Measurements from ENCODE around the gene HNF4A. TPM values are rescaled to one million over a fixed set of nuclear protein-coding genes. Genes with fewer than 3 reads are reported as not detected.

Gene HNF4A
- total and polyA plus RNA-seq, 5 donors from 2014 or later, result not detected

DNA sequence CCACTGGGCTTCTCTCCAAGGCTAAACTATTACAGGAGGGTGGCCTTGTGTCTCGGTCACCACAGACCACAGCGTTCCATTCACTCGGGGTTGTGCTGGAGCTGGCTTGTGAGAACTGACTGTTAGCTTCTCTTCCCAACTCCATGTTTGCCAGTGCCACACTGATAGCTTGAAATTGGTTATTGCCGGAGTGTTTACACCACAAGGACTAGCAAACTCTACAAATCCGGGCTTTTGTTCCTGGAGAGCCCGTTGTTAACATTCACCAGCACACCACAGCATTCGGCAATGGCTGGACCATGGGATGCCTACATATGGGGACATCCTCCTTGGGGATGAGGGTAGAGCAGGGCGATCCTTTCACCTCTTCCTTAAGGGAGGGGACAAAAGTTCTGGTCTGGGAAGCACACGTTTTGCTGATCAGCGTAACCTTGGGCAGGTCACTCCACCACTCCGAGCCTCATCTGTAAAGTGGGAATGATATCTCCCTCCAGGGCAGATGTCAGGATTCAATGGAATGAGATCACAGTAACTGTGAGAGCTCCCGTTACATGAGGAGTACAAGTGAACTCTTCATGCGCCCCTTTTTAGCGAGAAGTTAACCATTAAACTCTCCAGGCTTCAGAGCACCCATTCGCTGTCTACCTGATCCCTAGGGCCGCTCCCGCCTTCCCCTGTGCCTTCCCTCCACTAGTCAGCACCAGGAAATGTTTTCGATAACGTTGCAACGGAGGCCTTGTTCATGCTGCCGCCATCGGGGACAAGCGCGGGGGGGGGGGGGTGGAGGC lies 78.4 kb downstream of the HNF4A start:
- no peaks in the 10 kb centered on the region for H3K4me1 ChIP-seq (ENCODE audit: control insufficient read depth, insufficient read depth, low read length, poor library complexity, severe bottlenecking)
- ATAC-seq (ENCODE audit: low read depth in 2 of 2), result no peak
- no peak overlapping the region for H3K4me3 ChIP-seq (ENCODE audit: low read depth, low read length)
- no peak overlapping the region for H3K27ac Mint-ChIP-seq
- H3K27ac ChIP-seq (ENCODE audit: insufficient read depth, low read length, poor library complexity, severe bottlenecking), result no peak overlapping the region
- no peaks in the 10 kb centered on the region for H3K4me1 Mint-ChIP-seq
- no peak for DNase-seq
- no peaks in the 10 kb centered on the region for H3K9me3 ChIP-seq (ENCODE audit: control insufficient read depth in 2 of 2, low read length in 2 of 2)
- H3K36me3 Mint-ChIP-seq, result no peaks in the 10 kb centered on the region
- no peaks in the 10 kb centered on the region for H3K36me3 ChIP-seq (ENCODE audit: control insufficient read depth, insufficient read depth, low read length)
- H3K4me3 Mint-ChIP-seq, result no peak overlapping the region
- no peaks in the 10 kb centered on the region for H3K27me3 ChIP-seq (ENCODE audit: control insufficient read depth, insufficient read depth, low read length)
- peaks cover 5% of the 10 kb centered on the region for H3K27me3 Mint-ChIP-seq
- H3K9me3 Mint-ChIP-seq, result peaks cover 0 to 1% (median 0%) of the 10 kb centered on the region in 7 donors

DNA sequence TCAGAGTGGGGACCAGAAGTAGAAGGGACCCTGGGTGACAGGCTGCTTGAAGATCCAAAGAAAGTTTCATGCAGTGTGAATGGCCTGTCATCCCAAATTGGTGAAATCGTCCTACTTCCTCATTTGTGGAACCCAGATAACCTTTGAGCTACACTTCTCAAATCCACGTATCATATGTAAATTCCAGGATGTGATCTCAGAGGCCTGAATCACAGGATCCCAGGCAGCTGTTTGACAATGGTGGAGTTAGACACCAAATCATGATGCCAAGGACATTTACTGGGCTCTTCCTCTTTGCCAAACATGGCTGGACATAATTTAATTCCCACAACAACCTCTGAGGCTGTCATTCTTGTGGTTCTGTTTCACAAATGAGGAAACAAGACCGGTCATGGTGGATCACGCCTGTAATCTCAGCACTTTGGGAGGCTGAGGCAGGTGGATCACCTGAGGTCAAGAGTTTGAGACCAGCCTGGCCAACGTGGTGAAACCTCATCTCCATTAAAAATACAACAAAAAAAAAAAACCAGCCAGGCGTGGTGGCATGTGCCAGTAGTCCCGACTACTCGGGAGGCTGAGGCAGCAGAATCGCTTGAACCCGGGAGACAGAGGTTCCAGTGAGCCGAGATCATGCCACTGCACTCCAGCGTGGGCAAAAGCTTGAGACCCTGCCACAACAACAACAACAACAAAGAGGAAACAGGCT lies 80.3 kb downstream of the HNF4A start:
- DNase-seq, result no peak

DNA sequence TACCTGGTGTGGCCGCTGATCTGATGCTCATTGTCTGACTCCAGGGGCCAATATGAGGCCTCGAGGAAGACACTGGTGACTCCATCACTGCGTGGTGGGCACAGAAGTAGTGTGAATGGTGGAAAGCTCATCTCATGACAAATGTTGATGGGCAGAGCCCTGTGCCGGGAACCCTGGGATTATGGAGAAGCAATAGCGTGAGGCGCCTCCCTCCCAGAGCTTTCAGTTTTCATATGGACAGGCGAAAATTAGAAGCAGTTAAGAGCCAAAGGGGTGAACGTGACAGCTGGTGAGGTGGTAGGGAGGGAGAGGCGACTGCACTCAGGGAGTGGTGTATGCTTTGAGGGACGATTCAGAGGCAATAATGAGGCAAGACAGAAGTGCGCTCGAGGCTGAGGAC lies 80.9 kb downstream of the HNF4A start:
- Mint-ChIP-seq H3K27me3 (peaks cover 5% of the 10 kb centered on the region), H3K36me3 (no peaks in the 10 kb centered on the region), H3K4me1 (no peaks in the 10 kb centered on the region), H3K4me3 (no peak overlapping the region), H3K9me3 (no peaks in the 10 kb centered on the region), H3K27ac (no peak overlapping the region)
- Histone ChIP-seq H3K4me1 (ENCODE audit: control insufficient read depth, insufficient read depth, low read length, poor library complexity, severe bottlenecking) (no peaks in the 10 kb centered on the region), H3K9me3 (ENCODE audit: control insufficient read depth in 2 of 2, low read length in 2 of 2) (no peaks in the 10 kb centered on the region), H3K27me3 (ENCODE audit: control insufficient read depth, insufficient read depth, low read length) (no peaks in the 10 kb centered on the region), H3K36me3 (ENCODE audit: control insufficient read depth, insufficient read depth, low read length) (no peaks in the 10 kb centered on the region), H3K27ac (ENCODE audit: insufficient read depth, low read length, poor library complexity, severe bottlenecking) (no peak overlapping the region), H3K4me3 (ENCODE audit: low read depth, low read length) (no peak overlapping the region)
- ATAC-seq (ENCODE audit: low read depth in 2 of 2) (no peak), DNase-seq (no peak)

More for the DNA sequence above, 80.3 kb downstream of the HNF4A start:
- Histone ChIP-seq H3K27me3 (ENCODE audit: control insufficient read depth, insufficient read depth, low read length) (no peaks in the 10 kb centered on the region), H3K36me3 (ENCODE audit: control insufficient read depth, insufficient read depth, low read length) (no peaks in the 10 kb centered on the region), H3K4me1 (ENCODE audit: control insufficient read depth, insufficient read depth, low read length, poor library complexity, severe bottlenecking) (no peaks in the 10 kb centered on the region), H3K27ac (ENCODE audit: insufficient read depth, low read length, poor library complexity, severe bottlenecking) (no peak overlapping the region), H3K4me3 (ENCODE audit: low read depth, low read length) (no peak overlapping the region), H3K9me3 (ENCODE audit: control insufficient read depth in 2 of 2, low read length in 2 of 2) (no peaks in the 10 kb centered on the region)
- Mint-ChIP-seq H3K4me1 (no peaks in the 10 kb centered on the region), H3K36me3 (no peaks in the 10 kb centered on the region), H3K27me3 (peaks cover 5% of the 10 kb centered on the region), H3K9me3 (no peaks in the 10 kb centered on the region), H3K4me3 (no peak overlapping the region), H3K27ac (no peak overlapping the region)
- ATAC-seq (ENCODE audit: low read depth in 2 of 2), result no peak

DNA sequence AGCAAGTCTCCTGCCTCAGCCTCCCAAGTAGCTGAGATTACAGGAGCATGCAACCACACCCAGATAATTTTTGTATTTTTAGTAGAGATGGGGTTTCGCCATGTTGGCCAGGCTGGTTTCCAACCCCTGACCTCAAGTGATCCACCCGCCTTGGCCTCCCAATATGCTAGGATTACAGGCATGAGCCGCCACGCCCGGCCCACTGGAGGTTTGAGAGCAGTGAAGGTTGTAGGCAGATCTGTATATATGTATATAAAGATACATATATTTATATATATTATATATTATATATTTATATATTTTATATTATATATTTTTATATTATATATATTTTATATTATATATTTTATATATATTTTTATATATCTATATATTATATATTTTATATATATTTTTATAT lies 82.0 kb downstream of the HNF4A start:
- Mint-ChIP-seq H3K4me1 (no peaks in the 10 kb centered on the region), H3K36me3 (no peaks in the 10 kb centered on the region), H3K4me3 (no peak overlapping the region), H3K27ac (no peak overlapping the region), H3K27me3 (peaks cover 5% of the 10 kb centered on the region), H3K9me3 (no peaks in the 10 kb centered on the region)
- H3K27ac ChIP-seq (ENCODE audit: insufficient read depth, low read length, poor library complexity, severe bottlenecking), result no peak overlapping the region
- H3K4me3 ChIP-seq (ENCODE audit: low read depth, low read length), result no peak overlapping the region
- DNase-seq, result no peak
- no peaks in the 10 kb centered on the region for H3K27me3 ChIP-seq (ENCODE audit: control insufficient read depth, insufficient read depth, low read length)
- no peaks in the 10 kb centered on the region for H3K36me3 ChIP-seq (ENCODE audit: control insufficient read depth, insufficient read depth, low read length)
- H3K4me1 ChIP-seq (ENCODE audit: control insufficient read depth, insufficient read depth, low read length, poor library complexity, severe bottlenecking), result no peaks in the 10 kb centered on the region
- H3K9me3 ChIP-seq (ENCODE audit: control insufficient read depth in 2 of 2, low read length in 2 of 2), result no peaks in the 10 kb centered on the region
- no peak for ATAC-seq (ENCODE audit: low read depth in 2 of 2)

DNA sequence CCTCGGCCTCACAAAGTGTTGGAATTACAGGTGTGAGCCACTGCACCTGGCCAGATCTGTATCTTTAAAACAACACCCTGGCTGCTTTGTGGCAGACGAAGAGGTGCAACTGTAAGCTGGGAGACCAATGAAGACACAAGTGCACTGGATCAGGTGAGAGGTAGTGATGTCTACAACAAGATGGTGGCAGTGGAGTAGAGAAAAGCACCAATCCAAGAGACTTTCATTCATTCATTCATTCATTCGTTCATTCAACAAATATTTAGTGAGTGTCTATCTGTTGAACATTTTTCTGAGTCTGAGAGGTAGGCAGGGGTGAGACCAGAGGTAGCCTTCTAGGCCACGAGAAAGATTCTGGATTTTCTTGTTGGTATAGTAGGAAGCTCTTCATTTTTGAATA lies 83.3 kb downstream of the HNF4A start:
- ATAC-seq (ENCODE audit: low read depth in 2 of 2) (no peak), DNase-seq (no peak)
- Mint-ChIP-seq H3K4me3 (no peak overlapping the region), H3K27me3 (no peaks in the 10 kb centered on the region), H3K36me3 (no peaks in the 10 kb centered on the region), H3K9me3 (no peaks in the 10 kb centered on the region), H3K27ac (no peak overlapping the region), H3K4me1 (no peaks in the 10 kb centered on the region)
- H3K4me1 ChIP-seq (ENCODE audit: control insufficient read depth, insufficient read depth, low read length, poor library complexity, severe bottlenecking), result no peaks in the 10 kb centered on the region
- no peak overlapping the region for H3K27ac ChIP-seq (ENCODE audit: insufficient read depth, low read length, poor library complexity, severe bottlenecking)
- H3K27me3 ChIP-seq (ENCODE audit: control insufficient read depth, insufficient read depth, low read length), result no peaks in the 10 kb centered on the region
- no peaks in the 10 kb centered on the region for H3K36me3 ChIP-seq (ENCODE audit: control insufficient read depth, insufficient read depth, low read length)
- H3K4me3 ChIP-seq (ENCODE audit: low read depth, low read length), result no peak overlapping the region
- no peaks in the 10 kb centered on the region for H3K9me3 ChIP-seq (ENCODE audit: control insufficient read depth in 2 of 2, low read length in 2 of 2)

- DNase-seq, result no peak
- ATAC-seq (ENCODE audit: low read depth in 2 of 2), result no peak
- no peak overlapping the region for H3K27ac ChIP-seq (ENCODE audit: insufficient read depth, low read length, poor library complexity, severe bottlenecking)
- Mint-ChIP-seq H3K4me1 (no peaks in the 10 kb centered on the region), H3K4me3 (no peak overlapping the region), H3K9me3 (no peaks in the 10 kb centered on the region), H3K27ac (no peak overlapping the region), H3K27me3 (no peaks in the 10 kb centered on the region), H3K36me3 (no peaks in the 10 kb centered on the region)
- H3K9me3 ChIP-seq (ENCODE audit: control insufficient read depth in 2 of 2, low read length in 2 of 2), result no peaks in the 10 kb centered on the region
- no peaks in the 10 kb centered on the region for H3K4me1 ChIP-seq (ENCODE audit: control insufficient read depth, insufficient read depth, low read length, poor library complexity, severe bottlenecking)
- no peaks in the 10 kb centered on the region for H3K27me3 ChIP-seq (ENCODE audit: control insufficient read depth, insufficient read depth, low read length)
- H3K36me3 ChIP-seq (ENCODE audit: control insufficient read depth, insufficient read depth, low read length), result no peaks in the 10 kb centered on the region
- no peak overlapping the region for H3K4me3 ChIP-seq (ENCODE audit: low read depth, low read length)
Observed at GRCh38 chr20:44439318-44439717, 83.8 kb downstream of the HNF4A start.

DNA sequence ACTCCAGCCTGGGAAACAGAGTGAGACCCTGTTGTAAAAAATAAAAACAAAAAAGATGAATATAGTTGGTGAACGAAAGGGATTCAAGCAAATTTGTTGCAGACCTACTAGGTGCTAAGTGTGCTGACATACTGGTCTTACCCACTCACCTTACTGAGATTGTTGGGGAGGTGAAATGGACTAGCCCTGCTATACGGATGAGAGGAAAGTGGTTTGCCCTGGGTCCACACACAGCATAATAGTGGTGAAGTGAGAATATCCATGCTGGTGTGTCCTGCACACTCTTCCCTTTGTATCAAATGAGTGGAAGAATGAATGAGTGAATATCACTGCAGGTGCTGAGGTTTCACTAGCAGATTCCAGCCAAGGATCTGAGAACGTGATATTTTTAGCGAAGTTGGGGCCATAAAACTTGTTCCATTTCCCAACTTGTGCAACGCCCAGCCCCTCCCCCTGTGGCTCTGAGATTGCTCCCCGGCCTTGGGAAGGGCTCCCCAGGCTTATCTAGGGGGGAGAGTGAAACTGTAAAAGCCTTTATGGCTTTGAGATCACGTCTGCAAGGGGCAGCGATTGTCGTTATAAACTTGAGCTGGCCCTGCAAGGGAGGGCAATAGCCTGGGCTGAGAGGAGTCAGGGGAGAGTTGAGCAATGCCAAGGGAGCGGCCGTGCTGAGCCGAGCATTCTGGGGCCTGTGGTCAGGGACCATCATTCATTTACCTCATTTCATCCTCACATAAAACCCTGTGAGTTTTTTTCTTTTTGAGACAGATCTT lies 87.0 kb downstream of the HNF4A start:
- Mint-ChIP-seq H3K4me3 (no peak overlapping the region), H3K27me3 (peaks cover 15% of the 10 kb centered on the region), H3K4me1 (no peaks in the 10 kb centered on the region), H3K27ac (no peak overlapping the region), H3K9me3 (no peaks in the 10 kb centered on the region), H3K36me3 (no peaks in the 10 kb centered on the region)
- no peaks in the 10 kb centered on the region for H3K27me3 ChIP-seq (ENCODE audit: control insufficient read depth, insufficient read depth, low read length)
- no peak overlapping the region for H3K4me3 ChIP-seq (ENCODE audit: low read depth, low read length)
- no peaks in the 10 kb centered on the region for H3K9me3 ChIP-seq (ENCODE audit: control insufficient read depth in 2 of 2, low read length in 2 of 2)
- no peaks in the 10 kb centered on the region for H3K36me3 ChIP-seq (ENCODE audit: control insufficient read depth, insufficient read depth, low read length)
- ATAC-seq (ENCODE audit: low read depth in 2 of 2) (no peak), DNase-seq (no peak)
- no peak overlapping the region for H3K27ac ChIP-seq (ENCODE audit: insufficient read depth, low read length, poor library complexity, severe bottlenecking)
- H3K4me1 ChIP-seq (ENCODE audit: control insufficient read depth, insufficient read depth, low read length, poor library complexity, severe bottlenecking), result no peaks in the 10 kb centered on the region
